Measurements from ENCODE around the gene BCL10. TPM values are rescaled to one million over a fixed set of nuclear protein-coding genes. Genes with fewer than 3 reads are reported as not detected.

The BCL10 gene
- 12.2 to 16.0 TPM (median 14.7 TPM) in 5 replicates for total RNA-seq (2022; extraction: Qiagen RNA extraction)

DNA sequence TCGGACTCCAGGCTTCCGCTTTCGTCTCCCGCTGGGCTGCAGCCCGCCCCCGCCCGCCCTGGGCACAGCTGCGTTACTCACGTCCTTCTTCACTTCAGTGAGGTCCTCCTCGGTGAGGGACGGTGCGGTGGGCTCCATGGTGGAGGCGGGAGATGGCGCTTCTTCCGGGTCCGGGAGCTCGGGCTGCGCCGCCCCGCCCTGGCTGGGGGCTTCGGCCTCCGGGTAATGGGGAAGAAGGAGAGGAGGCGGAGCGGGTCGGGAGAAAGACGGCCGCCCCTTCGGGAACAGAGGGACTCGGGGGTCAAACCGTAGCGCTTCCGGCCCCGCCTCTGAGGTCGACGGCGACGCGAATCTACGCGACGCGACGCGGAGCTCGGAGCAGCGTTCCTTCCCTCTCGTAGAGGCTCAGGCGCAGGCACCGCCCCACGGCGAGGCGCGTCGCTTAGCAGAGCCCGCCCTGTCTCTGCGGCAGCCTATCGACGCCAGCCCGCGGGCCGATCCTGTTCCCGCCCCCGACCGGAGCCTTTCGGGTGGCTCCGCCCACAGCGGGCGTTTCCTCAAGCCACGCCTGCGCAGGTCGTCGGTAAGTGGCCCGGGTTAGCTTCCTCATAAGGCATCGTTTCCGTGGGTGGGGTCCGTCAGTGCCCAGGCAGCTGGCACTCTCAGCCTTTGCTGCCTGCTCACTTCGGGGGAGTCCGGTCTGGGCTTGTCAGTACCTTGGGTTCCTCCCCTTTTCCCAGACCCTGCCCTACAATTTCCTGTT lies at the start of gene BCL10:
Gene BCL10 (minus strand): TSS at position 418 of the 763 bp plus-strand sequence. CDS start 280 bp downstream, at position 138.

DNA sequence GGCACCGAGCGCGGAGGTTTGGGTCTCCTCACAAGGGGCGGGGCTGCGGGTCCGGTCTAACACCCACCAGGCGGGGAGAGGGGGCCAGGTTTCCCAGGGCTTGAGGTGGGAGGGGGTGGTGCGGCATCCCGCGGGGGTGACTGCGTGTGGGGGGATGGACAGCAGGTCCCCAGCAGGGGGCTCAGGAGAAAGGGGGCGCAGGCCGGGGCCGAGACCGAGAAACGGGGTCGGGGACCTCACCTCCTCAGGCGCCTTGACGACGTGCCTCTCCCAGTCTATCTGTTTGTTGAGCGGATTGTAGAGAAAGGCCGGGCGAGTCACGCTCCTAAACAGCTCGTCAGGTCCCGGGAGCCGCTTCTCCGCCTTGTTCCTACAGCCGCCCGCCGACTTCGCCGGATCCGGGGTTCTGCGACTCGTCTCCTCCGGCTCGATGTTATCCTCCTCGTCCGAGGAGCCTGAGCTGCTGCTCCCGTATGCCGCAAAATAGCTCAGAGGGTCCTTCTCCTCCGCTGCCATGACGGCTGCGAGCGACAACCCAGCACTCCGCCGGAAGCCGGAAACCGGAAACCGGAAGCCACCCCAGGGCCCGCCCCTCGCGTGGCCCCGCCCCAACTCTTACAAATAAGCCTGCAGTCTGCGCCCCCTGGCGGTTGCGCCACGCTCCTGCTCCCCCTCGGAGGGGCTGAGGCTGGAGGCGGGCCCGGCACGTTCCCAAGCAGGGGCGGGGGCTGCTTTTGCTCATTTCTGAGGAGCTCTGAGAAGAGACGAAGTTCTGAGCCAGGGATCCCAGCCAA lies 17.1 kb downstream of the BCL10 start, which contains the start of gene C1orf52:
Gene C1orf52 (minus strand): TSS at position 545 of the 794 bp plus-strand sequence. CDS start 29 bp downstream, at position 516.

Other genes starting within 250 kb of the BCL10 start
- 2.8 to 3.8 TPM (median 3.4 TPM) in 5 replicates for gene MCOLN3, start 228.1 kb downstream of the BCL10 start, total RNA-seq (2022; extraction: Qiagen RNA extraction)
- 0.69 to 1.7 TPM (median 1.2 TPM) in 5 replicates for gene SYDE2, start 75.6 kb downstream of the BCL10 start, total RNA-seq (2022; extraction: Qiagen RNA extraction)
- 17.9 to 20.1 TPM (median 19.3 TPM) in 5 replicates for gene C1orf52, start 17.0 kb downstream of the BCL10 start, total RNA-seq (2022; extraction: Qiagen RNA extraction)
- gene DDAH1, start 188.5 kb upstream of the BCL10 start, total RNA-seq (2022; extraction: Qiagen RNA extraction): 8.0 to 10.6 TPM (median 9.0 TPM) in 5 replicates